Lower lobe of right lung (tissue), 2 donors: ENCODE measurements around the gene THRA. TPM values are rescaled to one million over a fixed set of nuclear protein-coding genes. Genes with fewer than 3 reads are reported as not detected.

ENCODE experiments used
- ATAC-seq, 2 donors: fragments of 200-7000 bp; cut with Tn5 transposase; one replicate each; pipeline ENCODE4 v1.9.1; 2020 to 2022; ENCODE audit warnings: mild to moderate bottlenecking in 2 of 2, moderate library complexity in 2 of 2
- DNase-seq: peaks from one replicate; pipeline ENCODE4 v3.0.0-alpha.2; 2020
- H3K27ac ChIP-seq: fragments of 200-600 bp; one replicate; pipeline ENCODE4 v1.8.0; 2022
- H3K27me3 ChIP-seq: fragments of 200-600 bp; one replicate; pipeline ENCODE4 v1.8.0; 2022; ENCODE audit warnings: low read depth
- H3K36me3 ChIP-seq: fragments of 200-600 bp; one replicate; pipeline ENCODE4 v1.8.0; 2022; ENCODE audit warnings: mild to moderate bottlenecking
- H3K4me1 ChIP-seq: fragments of 200-600 bp; one replicate; pipeline ENCODE4 v1.8.0; 2022
- H3K4me3 ChIP-seq: fragments of 200-600 bp; one replicate; pipeline ENCODE4 v1.8.0; 2022; ENCODE audit warnings: mild to moderate bottlenecking
- H3K9me3 ChIP-seq: fragments of 200-600 bp; one replicate; pipeline ENCODE4 v1.8.0; 2022
- intact Hi-C: fragments of 100-400 bp; cut with DNase I; formaldehyde crosslinking; loops from one replicate; pipeline ENCODE4 v1.11.0; 2022
- total RNA-seq: library from RNA; stranded (reverse); fragmentation: NEBNext Ultra II Directional; extraction: Animal tissue kit (Norgen Biotek cat#: 25700); gene quantifications from one replicate; pipeline ENCODE4 v1.2.1, GENCODE V29; 2021
- TF ChIP-seq, protein P1 (sequence below): fragments of 200-600 bp; IDR thresholded peaks from one replicate; pipeline ENCODE4 v1.8.0; 2022; ENCODE audit warnings: antibody characterized with exemption, mild to moderate bottlenecking
- donor health status: DM: no; HTN: yes; CAD: no; lungs with severe emphysema.

THRA gene
- total RNA-seq, 1 donor from 2014 or later: 50.1 TPM

DNA sequence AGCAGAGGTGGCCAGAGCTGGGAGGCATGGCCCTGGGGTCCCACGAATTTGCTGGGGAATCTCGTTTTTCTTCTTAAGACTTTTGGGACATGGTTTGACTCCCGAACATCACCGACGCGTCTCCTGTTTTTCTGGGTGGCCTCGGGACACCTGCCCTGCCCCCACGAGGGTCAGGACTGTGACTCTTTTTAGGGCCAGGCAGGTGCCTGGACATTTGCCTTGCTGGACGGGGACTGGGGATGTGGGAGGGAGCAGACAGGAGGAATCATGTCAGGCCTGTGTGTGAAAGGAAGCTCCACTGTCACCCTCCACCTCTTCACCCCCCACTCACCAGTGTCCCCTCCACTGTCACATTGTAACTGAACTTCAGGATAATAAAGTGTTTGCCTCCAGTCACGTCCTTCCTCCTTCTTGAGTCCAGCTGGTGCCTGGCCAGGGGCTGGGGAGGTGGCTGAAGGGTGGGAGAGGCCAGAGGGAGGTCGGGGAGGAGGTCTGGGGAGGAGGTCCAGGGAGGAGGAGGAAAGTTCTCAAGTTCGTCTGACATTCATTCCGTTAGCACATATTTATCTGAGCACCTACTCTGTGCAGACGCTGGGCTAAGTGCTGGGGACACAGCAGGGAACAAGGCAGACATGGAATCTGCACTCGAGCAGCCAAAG is 45.2 kb upstream of the THRA start:
- peaks cover 80% of the 10 kb centered on the region for H3K4me1 ChIP-seq
- no peak for ATAC-seq

DNA sequence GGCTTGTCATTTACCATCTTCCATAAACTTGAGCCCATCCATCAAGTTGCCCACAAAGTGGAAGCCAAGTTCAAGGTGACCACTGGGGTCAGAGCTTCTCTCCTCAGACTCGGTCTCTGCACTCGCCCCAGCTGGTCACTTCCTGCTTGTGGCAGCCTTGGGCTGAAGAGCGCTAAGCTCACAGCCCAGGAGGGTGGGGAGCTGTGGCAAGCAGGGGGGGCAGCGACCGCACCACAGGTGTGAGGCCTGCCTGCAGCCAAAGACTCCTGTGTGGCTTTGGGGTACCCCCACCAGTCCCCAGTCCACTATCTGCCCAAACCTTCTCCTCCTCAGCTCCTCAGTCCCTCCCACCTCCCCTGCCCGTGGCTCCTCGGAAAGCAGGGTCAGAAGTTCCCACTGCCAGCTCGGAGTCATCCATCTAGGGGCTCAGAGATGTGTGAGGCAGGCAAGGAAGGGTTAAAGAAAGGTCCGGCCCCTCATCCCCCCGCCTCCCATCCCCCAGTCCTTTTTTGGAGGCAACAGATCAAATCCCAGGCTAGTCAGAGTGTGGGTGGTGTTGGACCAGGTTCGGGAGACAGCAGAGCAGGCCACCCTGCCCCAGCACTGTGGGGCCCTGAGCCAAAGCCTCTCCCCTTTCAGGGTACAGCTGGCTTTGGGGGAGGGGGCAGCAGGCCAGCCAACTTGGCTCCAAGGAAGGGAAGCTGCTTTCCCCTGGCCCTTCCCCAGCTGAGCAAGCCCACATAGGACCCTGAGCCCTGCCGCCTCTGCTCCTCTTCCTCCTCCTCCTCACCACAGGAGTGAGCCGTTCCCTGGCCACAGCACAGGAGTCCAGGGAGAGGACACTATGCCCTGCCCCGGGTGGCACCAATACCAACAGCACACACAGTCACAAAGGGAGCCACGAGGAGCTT is 44.3 kb upstream of the THRA start:
- no peak for DNase-seq
- TF ChIP-seq, protein P1, sequence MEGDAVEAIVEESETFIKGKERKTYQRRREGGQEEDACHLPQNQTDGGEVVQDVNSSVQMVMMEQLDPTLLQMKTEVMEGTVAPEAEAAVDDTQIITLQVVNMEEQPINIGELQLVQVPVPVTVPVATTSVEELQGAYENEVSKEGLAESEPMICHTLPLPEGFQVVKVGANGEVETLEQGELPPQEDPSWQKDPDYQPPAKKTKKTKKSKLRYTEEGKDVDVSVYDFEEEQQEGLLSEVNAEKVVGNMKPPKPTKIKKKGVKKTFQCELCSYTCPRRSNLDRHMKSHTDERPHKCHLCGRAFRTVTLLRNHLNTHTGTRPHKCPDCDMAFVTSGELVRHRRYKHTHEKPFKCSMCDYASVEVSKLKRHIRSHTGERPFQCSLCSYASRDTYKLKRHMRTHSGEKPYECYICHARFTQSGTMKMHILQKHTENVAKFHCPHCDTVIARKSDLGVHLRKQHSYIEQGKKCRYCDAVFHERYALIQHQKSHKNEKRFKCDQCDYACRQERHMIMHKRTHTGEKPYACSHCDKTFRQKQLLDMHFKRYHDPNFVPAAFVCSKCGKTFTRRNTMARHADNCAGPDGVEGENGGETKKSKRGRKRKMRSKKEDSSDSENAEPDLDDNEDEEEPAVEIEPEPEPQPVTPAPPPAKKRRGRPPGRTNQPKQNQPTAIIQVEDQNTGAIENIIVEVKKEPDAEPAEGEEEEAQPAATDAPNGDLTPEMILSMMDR: no peak
- peaks cover 87% of the 10 kb centered on the region for H3K4me1 ChIP-seq
- H3K27me3 ChIP-seq: no peaks in the 10 kb centered on the region
- no peak overlapping the region for H3K4me3 ChIP-seq
- H3K9me3 ChIP-seq: no peaks in the 10 kb centered on the region
- intact Hi-C loops: no loop called here
- ATAC-seq: no peak
- peak overlapping the region; percentile 36 for H3K27ac ChIP-seq
- peaks cover 44% of the 10 kb centered on the region for H3K36me3 ChIP-seq

More for the DNA sequence above, 45.2 kb upstream of the THRA start:
- DNase-seq: no peak
- H3K9me3 ChIP-seq: no peaks in the 10 kb centered on the region
- intact Hi-C loops: no loop called here
- H3K4me3 ChIP-seq: no peak overlapping the region
- H3K36me3 ChIP-seq: peaks cover 35% of the 10 kb centered on the region
- TF ChIP-seq, protein P1: no peak
- H3K27me3 ChIP-seq: no peaks in the 10 kb centered on the region
- H3K27ac ChIP-seq: peak overlapping the region; percentile 31

DNA sequence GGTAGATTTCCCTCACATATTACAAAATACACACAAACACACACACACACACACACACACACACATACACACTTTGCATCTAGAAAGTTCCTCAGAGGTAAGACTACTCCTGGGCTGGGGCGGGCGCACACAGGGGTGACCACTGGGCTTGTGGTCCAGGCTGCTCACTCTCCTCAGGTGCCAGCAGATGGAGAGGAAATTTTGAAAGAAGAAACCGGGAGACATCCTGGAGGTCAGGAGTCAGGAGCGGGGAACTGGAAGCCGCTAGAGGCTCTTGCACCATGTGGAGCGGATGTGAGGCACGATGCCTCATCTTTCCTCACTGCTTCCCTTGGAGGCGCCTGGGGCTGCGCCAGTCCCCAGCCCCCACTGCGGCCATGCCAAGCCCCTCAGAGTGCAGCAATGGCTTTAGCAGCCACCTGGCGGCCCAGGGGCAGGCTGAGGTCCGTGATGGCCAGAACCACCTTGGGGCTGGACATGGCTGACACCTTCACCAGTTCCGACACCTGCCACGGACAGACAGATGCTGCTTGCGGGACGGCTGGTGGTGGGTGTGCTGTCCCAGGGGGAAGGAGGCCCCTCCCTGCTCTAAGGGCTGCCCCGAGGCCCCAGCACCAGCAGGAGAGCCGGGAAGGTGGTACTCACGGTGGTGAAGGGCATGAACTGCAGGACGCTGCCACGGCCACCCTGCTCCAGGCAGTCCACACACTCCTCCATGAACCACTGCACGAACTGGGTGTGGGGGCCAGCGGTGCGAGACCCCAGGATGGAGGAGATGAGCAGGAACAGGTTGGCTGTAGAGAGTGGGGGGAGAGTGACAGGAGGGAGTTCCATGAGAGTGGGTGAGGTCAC is 43.4 kb upstream of the THRA start:
- Histone ChIP-seq H3K27me3 (no peaks in the 10 kb centered on the region), H3K4me1 (peaks cover 87% of the 10 kb centered on the region), H3K36me3 (peaks cover 53% of the 10 kb centered on the region), H3K4me3 (no peak overlapping the region), H3K27ac (no peak overlapping the region), H3K9me3 (no peaks in the 10 kb centered on the region)
- no peak for ATAC-seq
- intact Hi-C loops: no loop called here
- no peak for DNase-seq
- TF ChIP-seq, protein P1: no peak

DNA sequence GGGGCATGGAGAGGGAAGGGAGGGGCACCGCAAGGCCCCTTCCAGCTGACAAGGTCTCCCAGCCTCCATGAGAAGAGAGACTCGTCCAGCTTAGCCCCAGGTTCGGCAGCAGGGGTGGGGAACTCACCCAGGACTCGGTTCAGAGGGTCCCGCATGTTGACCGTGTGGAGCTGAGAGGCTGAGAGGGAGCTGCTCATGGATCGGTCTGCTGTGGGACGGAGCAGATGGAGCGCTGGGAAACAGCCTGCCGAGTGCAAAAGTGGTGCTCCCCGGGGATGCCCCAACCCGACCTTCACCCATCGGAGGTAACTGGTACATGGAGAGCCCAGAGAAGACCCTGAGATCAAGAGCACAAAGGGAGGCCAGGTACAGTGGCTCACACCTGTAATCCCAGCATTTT is 42.6 kb upstream of the THRA start:
- TF ChIP-seq, protein P1: no peak
- no peak overlapping the region for H3K4me3 ChIP-seq
- no peak overlapping the region for H3K27ac ChIP-seq
- intact Hi-C loops: no loop called here
- H3K9me3 ChIP-seq: no peaks in the 10 kb centered on the region
- DNase-seq (no peak), ATAC-seq (no peak)
- H3K27me3 ChIP-seq: no peaks in the 10 kb centered on the region
- peaks cover 56% of the 10 kb centered on the region for H3K36me3 ChIP-seq
- H3K4me1 ChIP-seq: peaks cover 87% of the 10 kb centered on the region

DNA sequence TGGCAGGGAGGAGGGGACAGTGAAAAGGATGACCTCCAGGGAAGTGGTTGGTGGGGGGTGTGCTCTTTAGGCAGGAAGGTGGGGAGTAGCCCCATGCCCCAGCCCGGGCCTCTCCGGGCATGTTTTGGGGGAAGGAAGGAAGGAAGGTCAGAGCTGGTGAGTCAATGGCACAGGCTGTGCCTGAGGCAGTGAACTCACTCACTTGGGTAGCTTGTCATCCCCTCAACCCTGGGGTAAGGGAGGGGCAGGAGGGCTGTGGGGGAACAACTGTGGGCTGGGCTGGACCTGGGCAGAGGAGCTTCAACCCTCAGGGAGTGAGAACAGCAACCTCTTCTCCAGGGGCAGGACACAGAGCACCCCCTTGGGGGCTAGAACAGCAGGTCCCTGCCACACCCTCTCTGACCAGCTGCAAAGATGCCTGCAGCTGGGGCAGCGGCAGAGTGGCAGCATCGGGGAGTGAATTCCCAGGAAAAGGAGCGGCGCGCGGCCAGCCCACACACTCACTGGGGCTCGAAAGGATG is 41.3 kb upstream of the THRA start:
- no peaks in the 10 kb centered on the region for H3K9me3 ChIP-seq
- intact Hi-C loops: no loop called here
- H3K4me1 ChIP-seq: peaks cover 87% of the 10 kb centered on the region
- peaks cover 70% of the 10 kb centered on the region for H3K36me3 ChIP-seq
- no peak overlapping the region for H3K4me3 ChIP-seq
- DNase-seq (no peak), ATAC-seq (peak in 1 of 2 donors; percentile 1)
- TF ChIP-seq, protein P1: no peak
- peak overlapping the region; percentile 58 for H3K27ac ChIP-seq
- no peaks in the 10 kb centered on the region for H3K27me3 ChIP-seq
